ENCODE measurements around the gene KLC3. TPM values are rescaled to one million over a fixed set of nuclear protein-coding genes. Genes with fewer than 3 reads are reported as not detected.
"Not testable (repeated sequence)": the region's sequence is repeated elsewhere in the genome, so short reads cannot be mapped to it uniquely, and the experiment has no call there.

Gene KLC3
- total RNA-seq, 2 experiments from 2014 or later: not detected

DNA sequence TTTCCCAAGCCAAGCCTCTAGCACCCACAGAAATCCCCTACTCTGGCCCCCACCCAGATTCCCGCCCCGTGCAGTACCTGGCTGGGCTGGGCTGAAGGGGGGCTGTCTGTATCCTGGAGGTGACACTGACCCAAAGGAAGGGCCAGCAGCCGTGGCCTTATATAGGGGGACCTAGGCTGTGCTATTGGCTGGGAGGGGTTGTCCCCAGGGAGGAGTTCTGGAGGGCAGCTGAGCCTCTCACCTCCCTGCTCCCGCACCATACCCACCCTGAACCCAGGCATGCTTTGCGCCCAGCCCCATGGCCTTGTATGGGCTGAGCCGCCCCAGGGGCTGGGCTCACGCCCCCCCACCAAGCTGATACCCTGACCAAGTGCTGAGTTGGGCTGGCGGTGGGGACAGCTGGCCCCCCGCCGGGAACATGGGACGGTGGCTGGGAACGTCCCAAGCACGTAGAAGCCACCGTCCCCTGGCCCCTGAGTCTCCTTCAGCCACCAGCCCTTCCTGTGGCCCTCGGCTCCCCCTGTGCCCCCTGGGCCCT is 17.7 kb upstream of the KLC3 start, which contains the start of gene CKM:
Gene CKM (minus strand): TSS at position 132 of the 538 bp plus-strand sequence. CDS start 3,162 bp downstream, outside the sequence.
- Mint-ChIP-seq H3K9me3 (no peaks in the 10 kb centered on the region), H3K4me3 (no peak within 1 kb of the TSS), H3K36me3 (no peaks in the 10 kb centered on the region), H3K27me3 (peaks cover 34% of the 10 kb centered on the region), H3K4me1 (ENCODE audit: low read depth) (no peaks in the 10 kb centered on the region), H3K27ac (no peak within 1 kb of the TSS)
- intact Hi-C loops (cut with micrococcal nuclease): no loop called here
- DNase-seq: no peak
- ChIA-PET POLR2A (no interaction called here), CTCF (no interaction called here)

DNA sequence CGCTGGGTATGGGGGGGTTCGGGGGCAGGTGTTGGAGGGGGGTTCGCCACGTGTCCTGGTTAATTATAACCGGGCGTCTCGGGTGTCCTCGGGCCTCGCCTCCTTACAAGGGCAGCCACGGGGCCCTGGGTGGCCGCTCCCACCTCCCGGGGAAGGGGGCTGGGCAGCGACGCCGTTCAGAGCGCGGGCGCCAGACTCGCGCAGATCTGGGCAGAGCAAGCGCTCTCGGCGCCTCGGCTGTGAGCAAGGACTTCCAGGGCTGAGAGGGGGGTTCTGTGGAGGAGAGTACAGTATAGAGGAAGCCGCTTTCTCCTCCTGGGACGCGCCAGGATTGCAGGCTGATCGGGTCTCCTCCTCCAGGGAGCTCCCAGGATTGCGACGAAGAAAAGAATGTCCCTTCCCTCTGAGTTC is 16.9 kb upstream of the KLC3 start:
- H3K27ac Mint-ChIP-seq: no peak overlapping the region
- ChIA-PET POLR2A (no interaction called here), CTCF (no interaction called here)
- no peaks in the 10 kb centered on the region for H3K4me1 Mint-ChIP-seq (ENCODE audit: low read depth)
- H3K36me3 Mint-ChIP-seq: no peaks in the 10 kb centered on the region
- intact Hi-C loops (cut with micrococcal nuclease): no loop called here
- peaks cover 30% of the 10 kb centered on the region for H3K27me3 Mint-ChIP-seq
- DNase-seq: no peak
- no peak overlapping the region for H3K4me3 Mint-ChIP-seq
- no peaks in the 10 kb centered on the region for H3K9me3 Mint-ChIP-seq

DNA sequence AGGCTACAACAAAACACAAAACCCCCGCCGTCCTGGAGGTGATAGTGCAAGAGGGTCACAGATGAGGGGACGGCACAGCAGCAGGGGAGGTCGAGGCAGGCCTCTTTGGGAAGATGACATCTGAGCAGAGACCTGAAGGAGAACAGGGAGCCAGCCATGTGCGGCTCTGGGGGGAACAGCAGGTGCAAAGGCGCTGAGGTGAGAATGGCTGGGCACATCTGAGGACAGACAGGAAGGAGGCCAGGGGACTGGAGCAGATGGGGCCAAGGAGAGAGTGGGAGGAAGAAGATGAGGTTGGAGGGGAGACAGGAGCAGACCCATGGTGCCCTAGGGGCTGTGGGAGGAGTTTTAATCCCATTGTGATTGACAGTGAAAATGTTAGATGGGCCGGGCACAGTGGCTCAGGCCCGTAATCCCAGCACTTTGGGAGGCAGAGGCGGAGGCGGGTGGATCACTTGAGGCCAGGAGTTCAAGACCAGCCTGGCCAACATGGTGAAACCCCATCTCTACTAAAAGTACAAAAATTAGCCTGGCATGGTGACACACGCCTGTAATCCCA is 16.1 kb upstream of the KLC3 start:
- intact Hi-C loops (cut with micrococcal nuclease): no loop called here
- POLR2A ChIA-PET: no interaction called here
- H3K9me3 Mint-ChIP-seq: no peaks in the 10 kb centered on the region
- H3K27ac Mint-ChIP-seq: no peak overlapping the region
- peaks cover 30% of the 10 kb centered on the region for H3K27me3 Mint-ChIP-seq
- CTCF ChIA-PET: no interaction called here
- no peaks in the 10 kb centered on the region for H3K4me1 Mint-ChIP-seq (ENCODE audit: low read depth)
- no peak overlapping the region for H3K4me3 Mint-ChIP-seq
- no peaks in the 10 kb centered on the region for H3K36me3 Mint-ChIP-seq
- no peak for DNase-seq

DNA sequence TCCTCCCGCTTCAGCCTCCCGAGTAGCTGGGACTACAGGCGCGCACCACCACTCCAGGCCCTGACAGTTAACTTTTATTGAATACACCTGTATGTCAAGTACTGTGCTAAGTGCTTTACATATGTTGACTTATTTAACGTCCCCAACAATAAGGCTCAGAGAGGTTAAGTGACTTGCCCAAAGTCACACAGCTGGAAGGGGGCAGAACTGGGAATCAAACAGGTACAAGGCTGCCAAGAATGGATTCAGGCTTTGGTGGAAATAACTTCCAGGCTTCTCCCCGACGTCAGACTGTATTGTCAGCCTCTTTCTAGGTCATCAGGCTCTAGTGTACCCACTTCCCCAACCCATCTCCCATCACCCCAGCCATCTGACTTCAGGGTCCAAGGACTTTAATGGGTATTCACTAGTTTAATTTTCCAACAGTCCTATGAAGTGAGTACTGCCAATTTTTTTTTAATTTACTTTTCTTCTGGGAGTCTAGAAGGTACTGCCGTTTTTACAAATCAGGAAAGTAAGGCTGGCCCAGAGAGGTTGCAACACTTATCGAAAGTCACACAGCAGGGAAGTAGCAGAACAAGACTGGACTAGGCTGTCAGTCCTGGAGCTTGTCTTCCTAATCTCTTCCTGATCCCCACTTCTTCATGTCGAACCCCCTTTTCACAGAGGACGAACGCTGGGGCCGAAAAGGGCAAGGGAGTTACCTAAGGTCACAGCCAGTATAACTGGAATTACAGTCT is 13.0 kb upstream of the KLC3 start:
- Mint-ChIP-seq H3K4me1 (ENCODE audit: low read depth) (no peaks in the 10 kb centered on the region), H3K36me3 (no peaks in the 10 kb centered on the region), H3K4me3 (no peak overlapping the region), H3K9me3 (no peaks in the 10 kb centered on the region), H3K27me3 (peaks cover 19% of the 10 kb centered on the region), H3K27ac (no peak overlapping the region)
- ChIA-PET CTCF (interaction anchor here (2.6 kb wide), 1 partner anchor 11 kb away, joined by 17 read pairs; no protein-coding TSS in a partner anchor), POLR2A (no interaction called here)
- intact Hi-C loops (cut with micrococcal nuclease): no loop called here
- no peak for DNase-seq

DNA sequence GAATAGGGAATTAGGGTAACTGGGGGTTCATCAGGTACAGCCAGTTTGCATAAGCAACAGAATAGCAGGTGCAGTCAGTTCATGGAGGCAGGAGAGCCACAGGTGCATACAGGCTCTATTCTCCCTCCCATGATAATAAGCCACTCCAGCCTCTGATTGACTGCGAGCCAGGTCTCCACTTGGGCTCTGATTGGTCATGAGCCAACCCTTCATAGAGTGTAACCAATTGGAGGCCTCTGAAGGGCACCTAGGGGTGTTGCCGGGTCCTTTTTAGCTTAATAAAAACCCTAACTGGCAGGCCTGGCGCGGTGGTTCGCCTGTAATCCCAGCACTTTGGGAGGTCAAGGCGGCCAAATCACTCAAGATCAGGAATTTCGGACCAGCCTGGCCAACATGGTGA is 9.1 kb upstream of the KLC3 start:
- intact Hi-C loops (cut with micrococcal nuclease): no loop called here
- DNase-seq: no peak
- H3K27ac Mint-ChIP-seq: no peak overlapping the region
- H3K27me3 Mint-ChIP-seq: peaks cover 4% of the 10 kb centered on the region
- ChIA-PET CTCF (no interaction called here), POLR2A (no interaction called here)
- H3K9me3 Mint-ChIP-seq: no peaks in the 10 kb centered on the region
- no peaks in the 10 kb centered on the region for H3K4me1 Mint-ChIP-seq (ENCODE audit: low read depth)
- H3K4me3 Mint-ChIP-seq: no peak overlapping the region
- no peaks in the 10 kb centered on the region for H3K36me3 Mint-ChIP-seq

DNA sequence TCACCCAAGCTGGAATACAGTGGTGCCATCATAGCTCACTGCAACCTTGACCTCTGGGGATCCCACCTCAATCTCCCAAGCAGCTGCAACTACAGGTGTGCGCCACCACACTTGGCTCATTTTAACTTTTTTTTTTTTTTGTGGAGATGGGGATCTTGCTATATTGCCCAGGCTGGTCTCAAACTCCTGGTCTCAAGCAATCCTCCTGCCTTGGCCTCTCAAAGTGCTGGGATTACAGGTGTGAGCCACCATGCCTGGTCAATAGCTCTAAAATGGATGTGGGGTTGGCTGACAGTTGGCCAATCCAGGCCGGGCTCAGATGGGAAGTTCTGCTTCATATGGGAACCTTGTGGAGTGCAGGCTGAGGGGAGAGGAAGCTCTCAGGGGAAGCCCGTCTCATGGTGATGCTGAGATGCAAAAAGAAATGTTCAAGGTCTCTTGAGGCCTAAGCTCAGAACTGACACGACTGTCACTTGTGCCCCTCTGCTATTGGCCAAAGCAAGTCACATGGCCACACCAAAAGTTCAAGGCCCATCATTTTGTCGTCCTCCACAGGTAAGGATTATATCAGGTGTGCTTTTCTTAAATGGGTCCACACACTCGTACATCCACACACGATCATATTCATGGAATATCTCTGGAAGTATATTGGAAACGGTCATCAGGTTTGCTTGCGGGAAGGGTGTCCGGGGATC is 6.8 kb upstream of the KLC3 start:
- ChIA-PET POLR2A (no interaction called here), CTCF (no interaction called here)
- no peak for DNase-seq
- Mint-ChIP-seq H3K4me3 (no peak overlapping the region), H3K27ac (no peak overlapping the region), H3K4me1 (ENCODE audit: low read depth) (peaks cover 2% of the 10 kb centered on the region), H3K36me3 (no peaks in the 10 kb centered on the region), H3K27me3 (peaks cover 6% of the 10 kb centered on the region), H3K9me3 (no peaks in the 10 kb centered on the region)
- intact Hi-C loops (cut with micrococcal nuclease): no loop called here

DNA sequence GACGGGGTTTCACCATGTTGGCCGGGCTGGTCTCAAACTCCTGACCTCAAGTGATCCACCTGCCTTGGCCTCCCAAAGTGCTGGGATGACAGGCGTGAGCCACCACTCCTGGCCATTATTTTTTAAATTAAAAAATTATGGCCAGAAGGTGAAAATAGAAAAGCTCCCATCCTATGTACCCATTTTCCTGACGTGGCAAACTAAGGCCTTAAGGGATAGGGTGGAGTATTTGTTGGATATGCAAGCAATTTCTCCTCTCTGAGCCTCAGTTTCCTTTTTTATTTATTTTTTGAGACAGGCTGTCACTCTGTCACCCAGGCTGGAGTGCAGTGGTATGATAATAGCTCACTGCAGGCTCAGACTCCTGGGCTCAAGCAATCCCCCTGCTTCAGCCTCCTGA is 5.7 kb upstream of the KLC3 start:
- H3K9me3 Mint-ChIP-seq; POLR2A ChIA-PET; H3K4me3 Mint-ChIP-seq; H3K36me3 Mint-ChIP-seq; DNase-seq; H3K27ac Mint-ChIP-seq; H3K4me1 Mint-ChIP-seq (ENCODE audit: low read depth): not testable (repeated sequence)
- intact Hi-C loops (cut with micrococcal nuclease): loop anchor here (5.0 kb wide), 2 partner anchors 83 to 143 kb away; partner anchors contain the start of gene MARK4
- CTCF ChIA-PET: interaction anchor here (0.6 kb wide), 1 partner anchor 105 kb away, joined by 4 read pairs; no protein-coding TSS in a partner anchor
- H3K27me3 Mint-ChIP-seq: peaks cover 11% of the 10 kb centered on the region

DNA sequence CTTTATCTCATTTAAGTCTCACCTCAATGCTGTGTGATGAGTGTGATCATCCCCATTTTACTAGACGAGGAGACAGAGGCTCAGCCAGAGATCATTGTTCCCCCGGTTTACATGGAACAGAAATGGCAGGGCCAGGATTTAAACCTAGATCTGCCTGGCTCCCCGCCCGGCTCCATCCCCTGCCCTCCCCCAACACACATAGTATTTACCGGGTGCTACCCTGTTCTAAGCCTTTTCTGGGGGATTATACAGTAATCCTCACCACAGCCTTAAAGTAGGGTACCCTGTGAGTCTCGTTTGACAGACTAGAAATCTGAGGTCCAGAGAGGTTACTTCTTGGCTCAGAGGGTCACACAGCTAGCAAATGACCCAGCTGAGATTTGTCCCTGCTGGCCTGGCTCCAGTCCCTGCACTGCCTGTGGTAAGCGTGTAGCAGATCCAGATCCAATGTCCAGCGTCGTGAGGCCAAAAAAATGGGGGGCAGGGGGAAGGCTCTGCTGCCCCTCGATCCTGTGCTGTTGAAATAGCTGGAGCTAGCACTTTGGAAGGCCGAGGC is 3.8 kb upstream of the KLC3 start:
- H3K4me3 Mint-ChIP-seq: no peak overlapping the region
- H3K36me3 Mint-ChIP-seq: no peaks in the 10 kb centered on the region
- POLR2A ChIA-PET: no interaction called here
- peaks cover 15% of the 10 kb centered on the region for H3K27me3 Mint-ChIP-seq
- CTCF ChIA-PET: interaction anchor here (0.6 to 3.4 kb wide), 4 partner anchors 10 to 88 kb away, joined by 3 to 17 read pairs (median 4); no protein-coding TSS in a partner anchor
- H3K27ac Mint-ChIP-seq: no peak overlapping the region
- no peaks in the 10 kb centered on the region for H3K9me3 Mint-ChIP-seq
- DNase-seq: no peak
- H3K4me1 Mint-ChIP-seq (ENCODE audit: low read depth): peaks cover 4% of the 10 kb centered on the region
- intact Hi-C loops (cut with micrococcal nuclease): loop anchor here (5.0 kb wide), 2 partner anchors 84 to 144 kb away; partner anchors contain the start of gene MARK4

DNA sequence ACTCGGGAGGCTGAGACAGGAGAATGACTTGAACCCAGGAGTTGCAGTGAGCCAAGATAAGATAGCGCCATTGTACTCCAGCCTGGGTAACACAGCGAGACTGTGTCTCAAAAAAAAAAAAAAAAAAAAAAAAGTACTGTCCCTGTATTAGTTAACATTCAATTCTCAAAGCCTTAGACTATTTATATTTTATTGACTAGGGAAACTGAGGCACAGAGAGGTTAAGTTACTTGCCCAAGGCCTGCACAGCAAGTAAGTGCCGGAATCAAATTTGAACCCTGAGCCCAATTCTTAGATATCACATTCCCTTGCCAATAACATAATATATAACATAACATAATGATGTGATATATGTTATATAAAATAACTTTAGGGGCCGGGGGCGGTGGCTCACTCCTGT is 921 bp upstream of the KLC3 start:
- Mint-ChIP-seq H3K9me3 (no peaks in the 10 kb centered on the region), H3K27ac (no peak overlapping the region), H3K27me3 (peaks cover 17% of the 10 kb centered on the region), H3K4me3 (no peak overlapping the region), H3K36me3 (no peaks in the 10 kb centered on the region), H3K4me1 (ENCODE audit: low read depth) (peaks cover 4% of the 10 kb centered on the region)
- no peak for DNase-seq
- intact Hi-C loops (cut with micrococcal nuclease): loop anchor here (5.0 kb wide), 2 partner anchors 87 to 147 kb away; partner anchors contain the start of gene MARK4
- POLR2A ChIA-PET: no interaction called here
- CTCF ChIA-PET: interaction anchor here (0.9 to 3.4 kb wide), 9 partner anchors 13 to 221 kb away, joined by 3 to 17 read pairs (median 4); no protein-coding TSS in a partner anchor

DNA sequence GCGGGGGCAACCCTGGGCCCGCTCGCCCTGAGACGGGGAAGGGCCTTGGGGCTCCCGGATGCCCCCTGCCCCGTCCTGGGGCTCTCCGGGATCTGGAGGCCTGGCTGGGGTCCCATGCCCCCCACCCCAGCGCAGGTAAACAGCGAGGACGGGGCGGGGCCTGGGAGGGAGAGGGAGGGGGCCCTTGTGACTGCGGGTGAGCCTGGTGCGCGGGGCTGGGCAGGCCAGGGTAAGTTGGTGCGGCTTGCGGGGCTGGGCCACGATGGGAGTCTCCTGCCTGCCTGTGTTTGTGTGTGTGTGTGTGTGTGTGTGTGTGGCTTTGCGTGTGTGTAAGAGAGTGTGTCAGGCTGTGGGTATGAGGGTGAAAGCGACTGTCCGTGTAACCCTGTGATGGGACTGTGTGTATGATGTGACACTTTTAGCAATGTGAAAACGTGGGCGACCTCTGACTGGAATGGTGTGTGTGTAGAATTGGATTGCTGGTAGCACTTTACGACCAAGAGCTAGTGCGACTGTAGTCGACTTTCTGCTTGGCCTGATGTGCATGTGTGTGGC is 426 bp downstream of the KLC3 start:
- Mint-ChIP-seq H3K4me3 (no peak overlapping the region), H3K27me3 (peaks cover 23% of the 10 kb centered on the region), H3K36me3 (no peaks in the 10 kb centered on the region), H3K4me1 (ENCODE audit: low read depth) (peaks cover 4% of the 10 kb centered on the region), H3K9me3 (no peaks in the 10 kb centered on the region), H3K27ac (no peak overlapping the region)
- intact Hi-C loops (cut with micrococcal nuclease): no loop called here
- peak; percentile 17 for DNase-seq
- CTCF ChIA-PET: no interaction called here
- POLR2A ChIA-PET: no interaction called here

DNA sequence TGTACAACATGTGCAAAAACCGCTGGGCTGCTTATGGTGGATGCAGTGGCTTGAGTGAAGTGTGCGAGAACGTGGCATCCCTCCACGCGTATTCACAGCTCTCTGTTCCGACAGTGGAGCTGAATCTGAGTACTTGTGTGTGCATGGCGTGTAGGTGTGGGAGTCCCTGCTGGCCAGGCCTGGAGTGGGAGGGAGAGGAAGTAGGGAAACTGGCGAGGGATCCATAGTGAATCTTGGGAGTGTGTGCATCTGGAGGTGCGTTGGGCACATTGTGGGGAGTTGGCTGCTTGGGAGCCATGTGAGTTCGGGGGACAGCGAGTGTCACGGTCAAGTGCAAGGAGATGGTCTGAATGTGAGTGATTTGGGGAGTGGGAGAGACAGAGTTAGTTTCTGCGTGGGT is 2.4 kb downstream of the KLC3 start:
- Mint-ChIP-seq H3K27ac (no peak overlapping the region), H3K9me3 (no peaks in the 10 kb centered on the region), H3K36me3 (no peaks in the 10 kb centered on the region), H3K4me3 (no peak overlapping the region), H3K27me3 (peaks cover 22% of the 10 kb centered on the region), H3K4me1 (ENCODE audit: low read depth) (peaks cover 4% of the 10 kb centered on the region)
- POLR2A ChIA-PET: no interaction called here
- no peak for DNase-seq
- CTCF ChIA-PET: no interaction called here
- intact Hi-C loops (cut with micrococcal nuclease): no loop called here

All from activated CD4-positive, alpha-beta memory T cell treated with anti-CD3 and anti-CD28 coated beads for 36 hours (primary cell).